GM19023 (cell line): Measurements from ENCODE around the gene RAVER1.
"Not testable (repeated sequence)": the region's sequence is repeated elsewhere in the genome, so short reads cannot be mapped to it uniquely, and the experiment has no call there.

Source experiments
- ATAC-seq: cut with Tn5 transposase; IDR thresholded peaks from one replicate; pipeline ENCODE4 v1.9.1; 2021; ENCODE audit warnings: mild to moderate bottlenecking, moderate library complexity; ENCODE audit not compliant: unreplicated experiment

RAVER1 gene

DNA sequence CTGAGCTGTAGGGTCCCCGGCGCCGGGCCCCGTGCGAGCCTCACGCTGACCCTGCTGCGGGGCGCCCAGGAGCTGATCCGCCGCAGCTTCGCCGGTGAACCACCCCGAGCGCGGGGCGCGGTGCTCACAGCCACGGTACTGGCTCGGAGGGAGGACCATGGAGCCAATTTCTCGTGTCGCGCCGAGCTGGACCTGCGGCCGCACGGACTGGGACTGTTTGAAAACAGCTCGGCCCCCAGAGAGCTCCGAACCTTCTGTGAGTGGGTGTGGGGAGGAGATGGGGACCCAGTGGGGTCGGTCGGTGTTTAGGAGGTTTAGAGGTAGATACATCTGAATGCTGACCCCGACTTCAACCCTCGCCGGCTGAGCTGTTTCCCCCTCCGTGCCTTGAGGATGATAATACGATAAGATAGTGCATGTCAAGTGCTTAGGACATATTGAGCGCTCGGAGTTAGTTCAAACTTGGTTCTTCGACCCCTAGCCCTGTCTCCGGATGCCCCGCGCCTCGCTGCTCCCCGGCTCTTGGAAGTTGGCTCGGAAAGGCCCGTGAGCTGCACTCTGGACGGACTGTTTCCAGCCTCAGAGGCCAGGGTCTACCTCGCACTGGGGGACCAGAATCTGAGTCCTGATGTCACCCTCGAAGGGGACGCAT lies 41.6 kb downstream of the RAVER1 start:
- ATAC-seq = no peak

DNA sequence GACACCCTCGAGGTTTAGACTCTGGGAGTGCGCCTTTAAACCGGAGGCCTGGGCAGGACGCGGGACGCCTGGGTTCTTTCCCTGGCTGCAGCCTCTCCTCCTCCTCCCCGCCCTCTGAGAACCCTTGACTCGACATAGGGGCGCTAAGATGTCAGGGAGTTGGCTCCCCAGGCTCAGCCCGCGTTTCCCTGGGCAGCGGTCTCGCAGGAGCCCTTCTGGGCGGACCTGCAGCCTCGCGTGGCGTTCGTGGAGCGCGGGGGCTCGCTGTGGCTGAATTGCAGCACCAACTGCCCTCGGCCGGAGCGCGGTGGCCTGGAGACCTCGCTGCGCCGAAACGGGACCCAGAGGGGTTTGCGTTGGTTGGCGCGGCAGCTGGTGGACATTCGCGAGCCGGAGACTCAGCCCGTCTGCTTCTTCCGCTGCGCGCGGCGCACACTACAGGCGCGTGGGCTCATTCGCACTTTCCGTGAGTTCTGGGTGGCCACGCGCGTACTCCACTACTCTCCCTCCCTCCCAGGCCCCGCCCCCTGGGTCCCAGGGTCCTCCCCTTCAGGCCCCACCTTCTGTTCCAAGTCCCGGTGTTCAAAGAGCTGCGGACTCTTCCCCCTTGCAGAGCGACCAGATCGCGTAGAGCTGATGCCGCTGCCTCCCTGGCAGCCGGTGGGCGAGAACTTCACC lies 42.3 kb downstream of the RAVER1 start:
- no peak for ATAC-seq

DNA sequence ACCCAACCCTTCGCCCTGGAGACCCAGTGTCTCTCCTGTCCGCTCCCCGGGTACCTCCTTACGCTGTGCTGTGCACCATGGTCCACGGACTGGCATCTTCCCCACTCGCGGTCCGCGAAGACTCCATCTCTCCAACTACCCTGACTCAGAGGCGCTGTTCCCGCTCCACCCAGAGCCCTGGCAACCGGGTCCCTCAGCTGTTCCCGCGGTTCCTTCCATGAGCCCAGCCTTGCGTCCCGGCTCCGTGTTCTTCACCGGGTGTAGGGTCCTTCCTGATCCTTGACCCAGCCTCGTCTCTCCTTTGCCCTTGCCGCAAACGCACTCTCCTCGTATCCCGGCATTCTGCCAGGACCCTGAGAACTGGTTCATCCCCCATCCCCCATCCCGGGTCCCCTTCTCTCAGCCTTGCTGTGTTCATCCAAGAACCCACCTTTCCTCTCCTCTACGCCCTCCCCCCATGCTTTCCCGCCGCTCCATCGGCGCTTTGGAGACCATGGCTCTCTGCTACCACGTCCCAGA lies 42.9 kb downstream of the RAVER1 start:
- no peak for ATAC-seq

DNA sequence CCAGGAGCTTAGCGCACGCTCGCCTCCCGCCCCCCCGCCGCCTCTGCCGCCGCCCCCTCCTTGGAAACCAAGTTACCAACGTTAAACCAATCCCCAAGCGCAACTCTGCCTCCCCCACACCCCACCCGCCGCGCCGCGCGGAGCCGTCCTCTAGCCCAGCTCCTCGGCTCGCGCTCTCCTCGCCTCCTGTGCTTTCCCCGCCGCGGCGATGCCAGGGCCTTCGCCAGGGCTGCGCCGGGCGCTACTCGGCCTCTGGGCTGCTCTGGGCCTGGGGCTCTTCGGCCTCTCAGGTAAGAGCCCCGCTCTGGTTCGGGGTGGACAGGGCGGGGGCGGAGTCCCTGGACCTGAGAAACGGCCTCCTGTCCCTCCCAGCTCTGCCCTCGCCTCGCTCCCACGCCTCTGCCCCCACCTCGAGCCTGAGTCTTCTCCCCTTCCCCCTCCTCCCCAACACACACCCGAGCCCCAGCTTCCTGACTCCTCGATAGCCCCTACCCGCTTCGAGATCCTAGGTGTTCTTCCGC lies 43.4 kb downstream of the RAVER1 start, which contains the start of gene ICAM5:
Gene ICAM5, plus strand, starts transcription at position 117 of the 521 bp plus-strand sequence. Its CDS starts 92 bp downstream, at position 209.
- ATAC-seq = no peak

DNA sequence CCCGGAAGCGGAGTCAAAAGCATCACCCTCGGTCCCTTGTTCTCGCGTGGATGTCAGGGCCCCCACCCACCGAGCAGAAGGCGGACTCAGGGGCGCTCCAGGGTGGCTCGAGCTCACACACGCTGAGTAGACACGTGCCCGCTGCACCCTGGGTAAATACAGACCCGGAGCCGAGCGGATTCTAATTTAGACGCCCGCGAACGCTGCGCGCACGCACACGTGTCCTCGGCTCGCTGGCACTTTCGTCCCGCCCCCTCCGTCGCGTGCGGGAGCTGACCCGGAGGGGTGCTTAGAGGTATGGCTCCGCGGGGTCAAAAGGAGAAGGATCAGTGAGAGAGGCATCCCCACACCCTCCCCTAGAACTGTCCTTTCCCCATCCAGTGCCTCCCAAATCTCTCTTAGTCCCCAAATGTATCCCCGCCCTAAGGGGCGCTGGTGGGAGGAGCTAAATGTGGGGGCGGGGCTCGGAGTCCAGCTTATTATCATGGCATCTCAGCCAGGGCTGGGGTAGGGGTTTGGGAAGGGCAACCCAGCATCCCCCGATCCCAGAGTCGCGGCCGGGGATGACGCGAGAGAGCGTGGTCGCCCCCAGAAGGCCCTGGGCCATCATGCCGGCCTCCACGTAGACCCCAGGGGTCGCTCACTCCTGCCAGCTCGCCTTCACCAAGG lies 44.0 kb downstream of the RAVER1 start:
- no peak for ATAC-seq

DNA sequence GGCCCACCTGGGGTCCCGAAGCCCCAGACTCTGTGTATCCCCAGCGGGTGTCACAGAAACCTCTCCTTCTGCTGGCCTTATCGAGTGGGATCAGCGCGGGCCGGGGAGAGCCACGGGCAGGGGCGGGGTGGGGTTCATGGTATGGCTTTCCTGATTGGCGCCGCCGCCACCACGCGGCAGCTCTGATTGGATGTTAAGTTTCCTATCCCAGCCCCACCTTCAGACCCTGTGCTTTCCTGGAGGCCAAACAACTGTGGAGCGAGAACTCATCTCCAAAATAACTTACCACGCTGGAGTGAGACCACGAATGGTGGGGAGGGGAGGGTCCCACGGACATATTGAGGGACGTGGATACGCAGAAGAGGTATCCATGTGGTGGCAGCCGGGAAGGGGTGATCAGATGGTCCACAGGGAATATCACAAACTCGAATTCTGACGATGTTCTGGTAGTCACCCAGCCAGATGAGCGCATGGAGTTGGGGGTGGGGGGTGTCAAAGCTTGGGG lies 44.6 kb downstream of the RAVER1 start:
- ATAC-seq = no peak

DNA sequence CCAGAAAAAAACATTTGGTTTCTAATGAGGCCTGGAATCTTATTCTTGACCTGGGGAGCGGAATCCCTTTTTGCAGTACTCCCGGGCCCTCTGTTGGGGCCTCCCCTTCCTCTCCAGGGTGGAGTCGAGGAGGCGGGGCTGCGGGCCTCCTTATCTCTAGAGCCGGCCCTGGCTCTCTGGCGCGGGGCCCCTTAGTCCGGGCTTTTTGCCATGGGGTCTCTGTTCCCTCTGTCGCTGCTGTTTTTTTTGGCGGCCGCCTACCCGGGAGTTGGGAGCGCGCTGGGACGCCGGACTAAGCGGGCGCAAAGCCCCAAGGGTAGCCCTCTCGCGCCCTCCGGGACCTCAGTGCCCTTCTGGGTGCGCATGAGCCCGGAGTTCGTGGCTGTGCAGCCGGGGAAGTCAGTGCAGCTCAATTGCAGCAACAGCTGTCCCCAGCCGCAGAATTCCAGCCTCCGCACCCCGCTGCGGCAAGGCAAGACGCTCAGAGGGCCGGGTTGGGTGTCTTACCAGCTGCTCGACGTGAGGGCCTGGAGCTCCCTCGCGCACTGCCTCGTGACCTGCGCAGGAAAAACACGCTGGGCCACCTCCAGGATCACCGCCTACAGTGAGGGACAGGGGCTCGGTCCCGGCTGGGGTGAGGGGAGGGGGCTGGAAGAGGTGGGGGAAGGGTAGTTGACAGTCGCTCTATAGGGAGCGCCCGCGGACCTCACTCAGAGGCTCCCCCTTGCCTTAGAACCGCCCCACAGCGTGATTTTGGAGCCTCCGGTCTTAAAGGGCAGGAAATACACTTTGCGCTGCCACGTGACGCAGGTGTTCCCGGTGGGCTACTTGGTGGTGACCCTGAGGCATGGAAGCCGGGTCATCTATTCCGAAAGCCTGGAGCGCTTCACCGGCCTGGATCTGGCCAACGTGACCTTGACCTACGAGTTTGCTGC lies 46.3 kb downstream of the RAVER1 start, which contains the start of gene ICAM4:
Gene ICAM4, plus strand, starts transcription at position 153 of the 935 bp plus-strand sequence. Its CDS starts 58 bp downstream, at position 211.
- ATAC-seq = no peak

DNA sequence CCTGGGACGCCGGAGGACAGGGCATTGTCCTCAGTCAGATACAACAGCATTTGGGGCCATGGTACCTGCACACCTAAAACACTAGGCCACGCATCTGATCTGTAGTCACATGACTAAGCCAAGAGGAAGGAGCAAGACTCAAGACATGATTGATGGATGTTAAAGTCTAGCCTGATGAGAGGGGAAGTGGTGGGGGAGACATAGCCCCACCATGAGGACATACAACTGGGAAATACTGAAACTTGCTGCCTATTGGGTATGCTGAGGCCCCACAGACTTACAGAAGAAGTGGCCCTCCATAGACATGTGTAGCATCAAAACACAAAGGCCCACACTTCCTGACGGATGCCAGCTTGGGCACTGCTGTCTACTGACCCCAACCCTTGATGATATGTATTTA lies 47.9 kb downstream of the RAVER1 start:
- no peak for ATAC-seq

DNA sequence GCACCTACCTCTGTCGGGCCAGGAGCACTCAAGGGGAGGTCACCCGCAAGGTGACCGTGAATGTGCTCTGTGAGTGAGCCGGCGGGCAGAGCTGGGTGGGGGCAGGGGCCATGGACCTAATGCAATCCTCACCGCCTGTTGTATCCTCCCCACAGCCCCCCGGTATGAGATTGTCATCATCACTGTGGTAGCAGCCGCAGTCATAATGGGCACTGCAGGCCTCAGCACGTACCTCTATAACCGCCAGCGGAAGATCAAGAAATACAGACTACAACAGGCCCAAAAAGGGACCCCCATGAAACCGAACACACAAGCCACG lies 48.4 kb downstream of the RAVER1 start:
- no peak for ATAC-seq

DNA sequence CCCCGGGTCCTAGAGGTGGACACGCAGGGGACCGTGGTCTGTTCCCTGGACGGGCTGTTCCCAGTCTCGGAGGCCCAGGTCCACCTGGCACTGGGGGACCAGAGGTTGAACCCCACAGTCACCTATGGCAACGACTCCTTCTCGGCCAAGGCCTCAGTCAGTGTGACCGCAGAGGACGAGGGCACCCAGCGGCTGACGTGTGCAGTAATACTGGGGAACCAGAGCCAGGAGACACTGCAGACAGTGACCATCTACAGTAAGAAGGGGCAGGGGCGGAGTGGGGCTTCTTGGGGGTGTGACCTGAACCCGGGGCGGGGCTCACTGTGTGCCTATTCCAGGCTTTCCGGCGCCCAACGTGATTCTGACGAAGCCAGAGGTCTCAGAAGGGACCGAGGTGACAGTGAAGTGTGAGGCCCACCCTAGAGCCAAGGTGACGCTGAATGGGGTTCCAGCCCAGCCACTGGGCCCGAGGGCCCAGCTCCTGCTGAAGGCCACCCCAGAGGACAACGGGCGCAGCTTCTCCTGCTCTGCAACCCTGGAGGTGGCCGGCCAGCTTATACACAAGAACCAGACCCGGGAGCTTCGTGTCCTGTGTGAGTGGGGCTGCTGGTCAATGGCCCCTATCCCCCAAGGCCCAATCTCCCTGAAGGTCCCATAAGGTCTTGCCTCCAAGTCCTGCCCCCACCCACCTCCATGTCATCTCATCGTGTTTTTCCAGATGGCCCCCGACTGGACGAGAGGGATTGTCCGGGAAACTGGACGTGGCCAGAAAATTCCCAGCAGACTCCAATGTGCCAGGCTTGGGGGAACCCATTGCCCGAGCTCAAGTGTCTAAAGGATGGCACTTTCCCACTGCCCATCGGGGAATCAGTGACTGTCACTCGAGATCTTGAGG lies 49.0 kb downstream of the RAVER1 start:
- no peak for ATAC-seq

DNA sequence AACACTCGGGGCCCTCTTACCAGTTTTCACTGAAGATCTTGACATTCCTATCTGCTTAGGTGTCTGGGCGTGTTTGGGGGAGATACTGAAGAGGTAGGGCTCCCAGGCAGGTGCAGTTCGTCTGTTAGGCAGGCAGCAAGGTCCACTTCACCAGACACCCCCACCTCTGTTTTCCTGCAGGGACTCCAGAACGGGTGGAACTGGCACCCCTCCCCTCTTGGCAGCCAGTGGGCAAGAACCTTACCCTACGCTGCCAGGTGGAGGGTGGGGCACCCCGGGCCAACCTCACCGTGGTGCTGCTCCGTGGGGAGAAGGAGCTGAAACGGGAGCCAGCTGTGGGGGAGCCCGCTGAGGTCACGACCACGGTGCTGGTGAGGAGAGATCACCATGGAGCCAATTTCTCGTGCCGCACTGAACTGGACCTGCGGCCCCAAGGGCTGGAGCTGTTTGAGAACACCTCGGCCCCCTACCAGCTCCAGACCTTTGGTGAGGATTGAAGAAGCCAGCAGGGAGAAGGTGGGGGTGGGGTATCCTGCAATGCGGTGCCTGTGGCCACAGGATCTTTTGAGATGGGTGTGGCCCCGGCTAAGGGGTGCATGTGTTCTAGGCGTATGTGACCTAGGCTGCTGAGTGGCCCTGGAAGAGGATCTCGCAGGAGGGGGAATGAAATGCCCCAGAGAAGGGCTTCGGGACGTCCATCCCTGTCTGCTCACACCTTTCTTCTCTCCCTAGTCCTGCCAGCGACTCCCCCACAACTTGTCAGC lies 49.8 kb downstream of the RAVER1 start:
- ATAC-seq = no peak

DNA sequence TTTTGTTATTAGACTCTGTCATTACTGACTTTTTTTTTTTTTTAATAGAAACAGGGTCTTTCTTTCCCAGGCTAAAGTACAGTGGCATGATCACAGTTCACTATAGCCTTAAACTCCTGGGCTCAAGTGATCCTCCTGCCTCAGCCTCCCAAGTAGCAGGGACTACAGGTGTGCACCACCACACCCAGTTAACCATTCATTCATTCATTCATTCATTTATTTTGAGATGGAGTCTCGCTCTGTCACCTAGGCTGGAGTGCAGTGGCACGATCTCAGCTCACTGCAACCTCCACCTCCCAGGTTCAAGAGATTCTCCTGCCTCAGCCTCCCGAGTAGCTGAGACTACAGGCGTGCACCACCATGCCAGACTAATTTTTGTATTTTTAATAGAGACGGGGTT lies 51.3 kb downstream of the RAVER1 start:
- ATAC-seq = not testable (repeated sequence)

DNA sequence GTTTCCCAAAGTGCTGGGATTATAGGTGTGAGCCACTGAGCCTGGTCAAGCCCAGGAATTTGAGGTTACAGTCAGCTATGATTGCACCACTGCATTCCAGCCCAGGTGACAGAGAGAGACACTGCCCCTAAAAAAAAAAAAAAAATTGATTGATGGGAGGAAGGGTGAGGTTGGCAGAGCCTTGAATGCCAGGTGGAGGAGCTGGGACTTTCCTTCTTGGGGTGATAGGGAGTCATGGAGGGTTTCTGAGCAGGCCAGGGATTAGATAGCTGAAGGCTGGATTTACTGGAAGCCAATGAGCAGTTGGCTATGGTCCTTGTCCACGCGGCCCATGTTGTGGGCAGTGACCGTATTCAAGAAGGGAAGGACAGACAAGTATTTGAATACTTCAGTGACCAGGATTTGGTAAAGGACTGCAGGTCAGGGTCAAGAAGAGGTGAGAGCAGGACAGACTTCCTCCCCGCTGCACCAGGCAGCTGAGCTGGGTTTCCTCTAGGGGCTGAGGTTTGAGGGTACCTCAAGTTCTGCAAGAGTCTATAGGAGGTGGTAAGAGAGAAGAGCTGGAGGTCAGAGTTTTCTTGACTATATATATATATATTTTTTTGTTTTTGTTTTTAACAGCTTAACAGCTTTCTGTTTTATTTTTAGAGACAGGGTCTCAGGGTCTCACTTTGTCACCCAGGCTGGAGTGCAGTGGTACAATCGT lies 53.4 kb downstream of the RAVER1 start:
- ATAC-seq = no peak

DNA sequence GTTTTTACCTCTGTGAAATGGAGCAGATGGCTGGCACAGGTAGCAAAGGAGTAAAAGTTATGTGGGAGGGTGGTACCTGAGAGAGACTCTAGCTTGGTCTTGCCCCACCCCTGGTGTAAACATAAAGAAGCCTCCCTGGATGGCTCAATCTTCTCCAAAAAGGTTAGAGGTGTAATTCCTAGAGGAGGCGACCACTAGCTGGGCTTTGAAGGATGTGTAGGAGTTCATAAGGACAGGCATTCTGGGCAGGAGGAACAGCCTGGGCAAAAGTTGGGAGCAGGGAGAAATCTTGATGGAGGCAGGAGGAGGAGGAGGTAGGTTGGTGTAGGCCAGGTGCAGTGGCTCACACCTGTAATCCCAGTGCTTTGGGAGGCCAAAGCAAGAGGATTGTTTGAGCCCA lies 54.4 kb downstream of the RAVER1 start:
- ATAC-seq = no peak

DNA sequence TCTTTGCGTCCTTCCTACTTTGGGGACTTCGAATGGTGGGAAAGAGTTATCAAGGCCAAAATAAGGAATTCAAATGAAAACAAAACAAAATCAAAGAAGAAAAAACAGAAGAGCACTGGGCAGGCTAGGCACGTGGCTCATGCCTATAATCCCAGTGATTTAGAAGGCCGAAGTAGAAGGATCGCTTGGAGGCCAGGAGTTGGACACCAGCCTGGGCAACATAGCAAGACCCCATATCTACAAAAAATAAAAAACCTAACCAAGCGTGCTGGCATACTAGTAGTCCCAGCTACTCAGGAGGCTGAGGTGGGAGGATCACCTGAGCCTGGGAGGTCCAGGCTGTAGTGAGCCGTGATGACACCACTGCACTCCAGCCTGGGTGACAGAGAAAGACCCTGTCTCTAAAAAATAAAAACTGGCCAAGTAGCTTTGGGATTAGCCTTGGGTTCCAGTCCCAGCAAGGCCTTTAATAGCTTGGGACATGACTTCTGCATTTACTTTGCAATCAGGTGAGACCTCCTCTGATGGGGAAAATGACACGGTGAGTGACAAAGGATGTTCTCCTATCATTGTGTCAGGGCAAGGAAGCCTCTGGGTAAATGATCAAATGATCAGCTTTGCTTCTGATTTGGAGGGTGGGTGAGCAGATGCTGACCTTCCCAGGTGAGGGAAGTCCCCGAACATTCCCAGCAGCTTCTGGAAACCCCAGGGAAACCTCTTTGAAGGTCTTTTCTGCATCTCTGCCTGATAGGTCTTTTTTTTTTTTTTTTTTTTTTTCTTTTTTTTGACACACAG lies 55.3 kb downstream of the RAVER1 start:
- ATAC-seq = no peak

DNA sequence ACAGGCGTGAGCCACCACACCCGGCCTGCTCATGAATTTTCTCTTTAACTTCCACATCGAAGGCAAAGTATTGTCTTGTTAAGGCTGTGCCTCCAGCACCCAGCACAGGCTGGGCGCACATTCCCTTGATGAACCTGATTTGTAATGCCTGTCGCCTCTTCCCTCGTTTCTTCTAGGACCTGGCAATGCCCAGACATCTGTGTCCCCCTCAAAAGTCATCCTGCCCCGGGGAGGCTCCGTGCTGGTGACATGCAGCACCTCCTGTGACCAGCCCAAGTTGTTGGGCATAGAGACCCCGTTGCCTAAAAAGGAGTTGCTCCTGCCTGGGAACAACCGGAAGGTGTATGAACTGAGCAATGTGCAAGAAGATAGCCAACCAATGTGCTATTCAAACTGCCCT lies 58.7 kb downstream of the RAVER1 start:
- ATAC-seq = no peak

DNA sequence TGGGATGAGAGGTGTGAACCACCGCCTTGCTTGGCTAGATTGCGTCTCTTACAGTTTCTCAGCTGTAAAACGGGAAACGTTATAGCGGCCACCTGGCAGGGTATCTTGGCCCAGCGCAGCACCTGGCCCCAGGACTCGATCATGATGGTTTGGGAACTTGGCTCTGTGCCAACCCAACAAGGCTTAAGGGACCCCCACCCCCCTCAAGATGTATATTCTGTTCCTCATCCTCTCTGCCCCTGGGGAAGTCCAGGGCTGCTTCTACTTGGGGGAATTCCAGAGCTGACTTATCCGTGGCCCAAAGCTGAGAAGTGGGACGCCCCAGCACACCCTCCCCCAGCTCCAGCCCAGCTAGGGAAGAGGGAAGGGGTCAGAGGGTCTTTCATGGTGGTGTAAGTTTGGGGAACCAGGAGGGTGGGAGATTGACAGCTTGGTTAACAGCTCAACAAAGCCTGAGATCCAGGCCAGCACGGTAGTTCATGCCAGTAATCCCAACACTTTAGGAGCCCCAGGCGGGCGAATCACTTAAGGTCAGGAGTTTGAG lies 61.7 kb downstream of the RAVER1 start:
- peak; percentile 15 for ATAC-seq
